ENCODE data around the gene SERGEF.

SERGEF gene

DNA sequence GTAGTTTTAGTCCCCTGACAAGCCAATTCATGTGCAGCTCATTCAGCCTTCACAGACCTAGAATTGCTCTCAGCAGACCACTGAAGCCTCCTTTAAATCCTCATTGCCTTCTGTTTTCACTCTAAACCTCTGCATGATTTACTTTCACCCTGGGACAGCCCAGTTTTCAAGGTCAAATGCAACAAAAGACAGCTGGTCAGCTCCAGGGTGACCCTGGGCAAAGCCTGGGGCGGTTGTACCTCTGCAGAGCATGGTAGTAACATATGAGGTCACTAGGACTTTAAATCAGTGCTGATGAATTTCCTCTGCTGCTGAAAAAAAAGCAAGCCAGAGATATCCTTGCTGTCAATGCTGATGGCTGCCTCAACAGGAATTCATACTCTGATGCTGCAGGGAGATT, 62.2 kb downstream of the SERGEF start:
- DNase-seq, result no peak

GRCh38 chr11:17948296-17948695, 64.6 kb downstream of the SERGEF start:
- no peak for DNase-seq

- DNase-seq, result no peak
These were observed 73.3 kb downstream of the SERGEF start for GRCh38 chr11:17939542-17939941.

DNA sequence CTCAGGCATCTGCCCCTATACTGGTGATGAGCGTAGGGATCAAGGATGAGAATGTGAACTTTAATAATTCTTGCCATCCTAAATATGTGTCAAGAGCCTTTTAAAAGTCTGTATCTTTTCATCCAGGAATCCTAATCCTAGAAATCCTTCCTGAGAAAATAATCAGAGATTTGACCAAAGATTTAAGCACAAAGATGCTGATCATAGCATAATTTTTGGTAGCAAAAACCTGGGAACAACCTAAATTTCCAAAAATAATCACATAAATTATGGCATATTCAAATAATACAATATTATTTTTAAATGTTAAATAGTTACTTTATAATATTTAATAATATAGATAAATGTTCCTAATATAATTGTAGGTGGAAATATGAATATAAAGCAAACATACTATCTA, 76.1 kb downstream of the SERGEF start:
- DNase-seq, result no peak

DNA sequence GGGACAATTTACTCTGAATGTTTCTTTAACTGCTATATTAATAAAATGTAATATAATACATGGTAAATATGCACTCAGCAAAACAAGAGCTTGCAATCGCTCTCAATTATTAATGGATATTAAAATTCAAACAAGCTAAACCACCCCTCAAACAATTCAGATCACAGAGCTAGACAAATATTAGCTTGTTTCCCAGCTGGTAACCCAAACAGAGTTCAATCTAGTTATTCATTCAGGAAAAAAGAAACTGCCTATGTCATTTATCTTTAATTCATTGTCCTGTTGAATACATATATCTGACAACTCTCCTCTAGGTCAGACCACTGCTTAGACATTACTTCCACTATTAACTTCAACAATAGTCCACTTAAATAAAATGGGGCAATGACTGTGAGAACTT, 78.7 kb downstream of the SERGEF start:
- DNase-seq, result no peak

DNA sequence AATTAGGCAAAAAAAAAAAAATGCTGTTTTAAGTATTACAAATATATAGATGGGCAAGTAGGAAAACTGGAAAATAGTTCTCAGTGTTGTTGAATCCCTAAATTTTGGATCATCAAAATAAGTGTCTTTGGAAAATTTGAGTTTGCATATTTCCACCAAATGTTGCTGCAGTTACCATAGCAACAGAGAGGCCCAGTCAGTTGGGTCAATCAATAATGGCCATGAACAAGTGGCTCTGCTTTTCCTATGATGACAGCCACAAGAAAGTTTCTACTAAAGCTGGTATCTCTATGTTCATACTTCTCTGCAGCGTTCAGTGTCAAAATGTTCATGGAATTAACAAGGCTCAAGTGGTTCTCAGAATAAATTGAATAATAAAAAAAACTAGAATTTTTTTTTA, 79.1 kb downstream of the SERGEF start:
- DNase-seq, result no peak

DNA sequence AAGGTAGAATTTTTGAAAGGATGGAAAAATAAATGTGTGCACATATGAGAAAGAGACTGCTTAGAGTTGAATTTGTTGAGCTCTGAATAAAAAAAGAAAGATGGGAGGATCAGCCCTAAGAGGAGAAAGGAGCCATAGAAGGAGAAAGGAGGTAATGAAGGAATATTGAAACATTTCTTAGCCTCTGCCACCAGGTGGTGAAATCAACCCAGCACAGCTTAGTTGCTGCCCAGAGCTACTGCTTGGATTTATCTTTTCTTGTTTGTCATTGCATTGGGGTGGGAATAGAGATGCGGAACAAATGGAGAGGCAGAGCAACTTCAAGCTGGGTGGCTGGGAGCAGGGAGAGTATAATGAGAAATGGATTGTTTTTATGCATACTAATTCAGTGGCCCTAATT, 80.4 kb downstream of the SERGEF start:
- DNase-seq, result no peak

DNA sequence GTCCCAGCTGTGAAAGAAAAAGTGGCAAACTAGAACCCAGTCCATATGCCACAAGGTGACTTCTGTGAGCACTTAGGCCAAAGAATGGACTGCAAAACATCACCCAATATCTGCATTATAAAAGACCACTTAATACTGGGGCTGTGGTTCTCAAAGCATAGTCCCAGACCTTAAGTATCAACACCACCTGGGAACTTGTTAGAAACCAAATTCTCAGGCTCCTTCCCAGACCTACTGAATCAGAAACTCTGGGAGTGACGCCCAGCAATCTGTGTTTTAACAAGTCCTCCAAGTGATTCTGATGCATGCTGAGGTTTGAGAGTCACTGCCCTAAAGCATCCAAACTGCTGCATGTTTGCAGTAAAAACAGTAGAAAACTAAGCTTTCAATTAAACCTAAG, 81.3 kb downstream of the SERGEF start:
- no peak for DNase-seq

DNA sequence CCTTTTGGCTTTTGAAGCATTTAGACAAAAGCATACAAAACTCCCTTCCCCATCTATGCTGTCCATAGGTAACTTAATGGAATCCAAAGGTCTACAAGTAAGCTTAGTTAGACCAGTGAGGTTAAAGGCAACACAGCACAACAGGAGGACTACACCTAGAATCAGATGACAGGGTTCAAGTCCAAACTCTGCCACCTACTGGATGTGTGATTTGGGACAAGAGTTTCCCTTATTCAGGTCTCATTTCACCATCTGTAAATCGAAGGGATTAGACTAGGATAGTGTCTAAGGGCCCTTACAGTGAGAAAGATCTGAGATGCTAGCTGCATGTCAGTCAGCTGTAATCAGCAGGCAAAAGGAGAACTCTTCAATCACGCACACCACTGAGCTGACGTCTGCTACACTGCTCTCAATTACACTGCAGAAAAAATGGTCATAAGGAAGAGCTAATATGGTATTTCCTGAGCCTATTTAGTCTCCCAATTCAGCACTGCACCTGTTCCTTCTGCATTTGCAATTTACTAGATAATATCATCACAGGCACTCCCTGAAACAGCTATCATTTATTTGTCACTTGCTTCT, 82.2 kb downstream of the SERGEF start:
- DNase-seq, result no peak

- no peak for DNase-seq
These were observed 83.7 kb downstream of the SERGEF start for GRCh38 chr11:17929171-17929570.

DNA sequence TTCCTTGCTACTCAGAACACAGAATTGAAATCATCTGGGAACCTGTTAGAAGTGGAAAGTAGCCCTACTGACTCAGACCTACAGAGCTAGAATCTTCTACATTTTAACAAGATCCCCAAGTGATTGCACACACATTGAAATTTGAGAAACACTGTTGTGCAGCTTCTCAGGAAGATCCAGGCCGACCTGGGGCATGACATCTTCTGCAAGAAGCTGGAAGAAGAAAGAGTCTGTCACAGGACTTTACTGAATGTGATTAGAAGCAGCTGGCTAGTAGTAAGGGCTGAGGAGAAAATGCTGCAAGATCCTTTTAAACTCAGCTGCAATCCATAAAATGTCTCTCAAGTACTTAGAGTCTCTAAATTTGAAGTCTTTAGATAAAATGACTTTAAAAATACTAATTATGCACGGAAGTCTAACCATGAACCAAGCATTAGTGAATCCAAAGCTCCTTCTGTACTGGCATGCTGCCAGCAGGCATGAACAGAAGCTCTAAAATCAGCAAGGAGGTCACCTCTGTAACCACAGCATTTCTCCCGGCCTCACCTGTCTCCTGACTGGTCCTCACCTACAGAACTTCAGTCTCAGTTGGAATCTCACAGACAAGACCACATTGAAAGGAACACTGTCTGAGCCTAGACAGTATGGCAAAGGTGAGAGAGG, 85.0 kb downstream of the SERGEF start:
- DNase-seq, result no peak

DNA sequence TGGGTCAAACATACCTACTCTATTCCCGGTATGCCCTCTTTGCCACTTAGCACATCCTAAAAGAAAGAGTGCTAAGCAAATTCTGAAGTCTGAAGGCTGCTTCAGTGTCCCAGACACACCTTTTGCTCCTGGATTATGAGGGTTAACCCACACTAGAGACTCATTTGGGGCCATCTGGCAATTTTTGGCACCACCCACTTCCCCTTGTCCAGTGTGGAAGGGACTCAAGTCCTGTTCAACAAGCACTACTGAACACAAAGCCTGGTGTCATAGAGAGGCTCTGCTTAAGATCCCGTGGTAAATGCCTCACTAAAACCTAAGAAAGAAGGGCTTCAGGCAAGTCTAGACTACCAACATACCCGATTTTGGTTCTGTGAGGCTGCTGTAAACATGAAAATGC, 85.8 kb downstream of the SERGEF start:
- DNase-seq, result no peak

DNA sequence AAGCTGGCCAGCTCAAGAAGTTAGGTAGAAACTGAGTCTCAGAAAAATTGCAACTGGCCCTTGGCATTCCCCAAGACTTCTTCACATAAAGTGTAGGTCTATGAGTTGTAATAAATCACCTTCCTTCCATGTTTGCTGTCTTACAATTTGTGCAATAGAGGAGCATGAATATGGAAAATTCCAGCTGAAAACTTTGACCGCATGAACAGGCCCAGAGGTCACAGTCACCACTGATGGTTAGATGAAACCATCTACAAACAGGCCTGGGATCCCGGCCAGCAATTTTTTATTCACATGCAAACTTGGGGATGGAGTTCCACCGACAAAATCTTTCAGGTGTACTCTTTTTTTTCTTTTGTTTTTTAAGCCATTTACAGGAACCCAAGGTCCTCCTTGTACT, 88.1 kb downstream of the SERGEF start:
- no peak for DNase-seq

DNA sequence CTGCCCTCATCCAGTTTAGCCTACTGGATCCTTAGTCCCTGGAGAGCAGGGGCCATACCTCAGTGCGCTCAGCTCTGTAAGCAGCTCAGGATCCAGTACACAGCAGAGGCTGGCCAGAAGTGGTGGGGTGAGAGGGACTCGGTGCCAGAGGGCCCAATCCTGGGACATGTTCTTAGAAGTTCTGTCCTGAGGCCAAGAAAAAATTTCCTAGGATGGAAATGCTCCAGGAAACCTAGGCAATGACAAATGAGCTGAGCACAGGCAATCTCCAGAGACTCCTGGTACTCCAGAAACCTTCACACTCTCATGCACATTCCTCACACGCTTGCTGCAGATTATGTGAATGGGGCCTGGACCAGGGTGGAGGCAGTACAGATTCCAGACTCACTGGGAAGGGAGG, 89.6 kb downstream of the SERGEF start:
- DNase-seq, result no peak

DNA sequence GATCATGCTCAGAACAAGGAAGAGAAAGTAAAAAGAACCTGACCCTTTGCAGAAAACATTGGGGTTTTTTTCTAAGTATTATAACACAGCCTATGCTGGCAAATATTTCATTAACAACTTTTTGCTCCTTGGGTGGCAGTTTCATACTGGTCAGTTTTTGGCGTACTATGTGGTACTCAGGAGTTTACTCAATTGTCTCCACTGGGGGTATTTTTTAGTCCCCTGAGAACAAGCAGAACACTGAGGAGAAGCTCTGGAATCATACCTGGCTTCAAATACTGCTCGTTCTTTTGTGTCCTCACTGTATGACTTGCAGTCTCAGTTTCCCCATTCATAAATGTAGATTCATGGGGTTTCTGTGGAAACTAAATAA, 90.4 kb downstream of the SERGEF start:
- no peak for DNase-seq

GRCh38 chr11:17921659-17922415, 91.0 kb downstream of the SERGEF start:
- no peak for DNase-seq

DNA sequence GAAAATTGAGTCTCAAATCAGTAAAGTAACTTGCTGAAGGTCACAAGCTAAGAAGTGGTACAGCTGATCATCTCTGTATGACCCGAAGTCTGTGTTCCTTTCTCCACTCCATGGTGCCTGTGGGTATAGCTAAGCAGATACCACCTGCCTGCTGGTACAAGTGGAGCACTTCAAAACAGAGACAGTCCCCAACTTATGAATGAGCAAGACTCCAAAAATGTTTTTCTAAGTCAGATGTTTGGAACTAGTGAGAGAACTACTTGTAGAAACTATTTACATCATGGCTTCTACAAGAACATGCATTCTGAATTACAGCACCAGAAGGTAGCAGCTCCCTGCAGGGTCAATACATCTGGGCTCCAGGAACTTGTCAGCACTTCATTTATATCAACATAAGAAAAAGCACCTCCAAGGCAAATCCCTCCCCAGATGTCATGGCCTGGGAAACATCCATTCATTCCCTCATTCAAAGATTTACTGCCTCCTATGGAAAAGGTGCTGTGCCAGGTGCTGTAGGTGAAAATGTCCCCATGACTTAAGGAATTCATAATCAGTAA, 94.7 kb downstream of the SERGEF start:
- no peak for DNase-seq

DNA sequence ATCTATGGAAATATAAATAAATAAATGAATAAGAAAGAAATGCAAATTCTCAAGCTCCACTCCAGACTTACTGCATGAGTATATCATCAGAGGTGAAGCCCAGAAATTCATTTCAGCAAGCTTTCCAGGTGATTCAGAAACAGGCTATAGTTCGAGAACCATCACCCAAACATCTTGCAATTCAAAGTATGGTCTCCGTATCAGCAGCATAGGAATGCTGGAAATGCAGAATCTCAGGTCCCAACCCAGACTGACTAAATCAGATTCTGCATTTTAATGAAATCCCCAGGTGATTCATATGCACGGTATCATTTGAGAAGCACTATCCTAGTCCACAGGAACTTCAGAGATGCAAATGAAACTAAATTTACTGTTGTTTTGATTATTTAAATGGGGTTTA, 95.3 kb downstream of the SERGEF start:
- DNase-seq, result no peak

- peak; percentile 9 for DNase-seq
These were observed 97.2 kb downstream of the SERGEF start for GRCh38 chr11:17915500-17916143.

DNA sequence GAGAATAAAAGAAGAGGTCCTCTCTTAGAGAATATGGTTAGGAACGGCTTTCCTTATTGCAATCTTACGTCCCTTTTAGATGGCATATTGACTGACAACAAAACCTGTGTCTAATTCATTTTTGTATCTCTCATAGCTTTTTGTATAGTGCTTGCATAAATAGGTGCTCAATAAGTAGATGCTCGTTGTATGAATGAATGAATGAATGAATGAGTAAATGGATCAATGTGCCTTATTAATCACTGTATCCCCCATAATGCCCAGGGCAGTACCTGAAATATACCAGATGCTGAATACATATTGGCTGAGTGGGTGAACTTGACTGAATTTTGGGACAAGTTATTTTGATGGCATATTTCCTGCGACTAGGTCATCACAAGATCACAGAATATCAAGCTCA, 97.9 kb downstream of the SERGEF start:
- DNase-seq, result no peak

DNA sequence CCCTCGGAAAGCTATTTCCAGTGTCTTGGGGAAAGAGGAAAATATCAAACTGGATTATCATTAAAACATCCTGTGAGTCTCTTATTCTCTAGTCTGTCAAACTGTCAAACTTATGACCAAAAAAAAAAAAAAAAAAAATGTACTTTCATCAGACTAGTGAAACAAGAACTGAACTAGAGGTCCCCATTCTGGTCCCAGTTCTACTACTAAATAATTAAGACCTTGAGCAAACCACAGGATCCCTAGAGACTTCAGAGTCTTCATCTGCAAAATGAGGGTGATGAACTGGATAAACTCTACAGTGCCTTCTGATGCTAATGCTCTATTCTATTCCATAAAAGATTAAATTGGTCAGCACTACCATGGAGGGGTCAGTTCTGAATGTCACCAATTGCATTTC, 105.8 kb downstream of the SERGEF start:
- DNase-seq, result no peak

- no peak for DNase-seq
These were observed 106.4 kb downstream of the SERGEF start for GRCh38 chr11:17906436-17906835.

- no peak for DNase-seq
These were observed 107.4 kb downstream of the SERGEF start for GRCh38 chr11:17905477-17905876.

GRCh38 chr11:17901481-17901880, 111.4 kb downstream of the SERGEF start:
- no peak for DNase-seq
